Left cardiac atrium (tissue), 4 donors: ENCODE results near the gene TRIM33. TPM values are rescaled to one million over a fixed set of nuclear protein-coding genes. Genes with fewer than 3 reads are reported as not detected.

Source experiments
- ATAC-seq, 2 donors: fragments of 200-7000 bp; cut with Tn5 transposase; one replicate each; pipeline ENCODE4 v1.9.1; 2020; ENCODE audit warnings: mild to moderate bottlenecking in 2 of 2, moderate library complexity in 2 of 2
- DNase-seq: peaks from one replicate; pipeline ENCODE4 v3.0.0-alpha.2; 2020
- intact Hi-C, 2 donors: fragments of 100-400 bp; cut with DNase I; formaldehyde crosslinking; loops; one replicate each; pipeline versions ENCODE4 v1.14.1 to v1.15.1; 2022 to 2023
- long read RNA-seq: library from polyadenylated mRNA; unstranded; transcript quantifications from one replicate; pipeline ENCODE4 v2.0.0, GENCODE V29; 2021
- total RNA-seq, 2 donors: library from RNA; stranded (reverse); fragmentation: NEBNext Ultra II Directional; extraction: Animal tissue kit (Norgen Biotek cat#: 25700); gene quantifications; one replicate each; pipeline ENCODE4 v1.2.1, GENCODE V29; 2021
- donor health status: DM: no; HTN: yes; CAD: no.
- donor health status: DM: no; HTN: yes; CAD: no; lungs with severe emphysema.
- donor health status: DM: yes; HTN: yes; CAD: no.
- donor health status: Dilated cardiomyopathy.

TRIM33 gene
- 10 to 100 TPM; 15.3 to 16.7 TPM for total RNA-seq
- long read RNA-seq, full-length matches to known transcripts: 2 of 6 reads
- long read RNA-seq, partial matches to known transcripts: 4 of 6 reads
- long read RNA-seq, other reads (novel, unspliced or antisense): 0 of 6 reads

DNA sequence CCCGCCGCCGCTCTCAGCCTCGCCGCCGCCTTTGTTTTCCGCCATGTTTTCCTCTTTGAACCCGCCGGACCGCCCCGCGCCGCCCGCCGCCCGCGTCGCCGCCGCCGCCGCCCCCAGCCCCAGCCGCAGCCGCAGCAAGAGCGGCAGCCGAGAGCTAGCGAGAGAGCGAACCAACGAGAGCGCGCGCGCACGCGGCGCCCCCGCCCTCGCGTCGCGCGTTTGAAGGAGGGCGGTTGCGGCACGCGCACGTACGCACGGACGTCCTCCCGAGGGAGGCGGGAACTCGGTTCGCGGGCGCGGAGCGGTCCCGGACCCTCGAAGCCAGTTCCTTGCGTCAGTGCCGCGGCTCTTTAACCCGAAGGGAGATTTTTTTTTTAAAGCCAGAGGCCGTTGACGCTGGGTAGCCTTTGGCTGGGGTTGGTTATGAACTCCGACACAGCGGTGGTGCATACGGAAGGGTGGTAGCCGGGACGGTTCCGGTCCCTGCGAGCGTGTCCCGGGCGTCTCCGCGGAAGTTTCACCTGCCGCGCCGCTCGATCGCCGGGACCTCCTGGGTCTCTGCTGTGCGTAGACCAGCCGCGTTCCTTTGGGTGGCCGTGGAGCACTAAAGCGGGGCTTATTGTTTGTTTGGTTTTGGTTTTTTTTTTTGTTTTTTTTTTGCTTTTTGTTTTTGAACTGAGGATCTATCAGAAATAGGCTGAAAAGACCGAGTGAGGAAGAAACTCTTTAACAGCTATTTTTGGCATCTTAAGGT, at the start of gene TRIM33:
TRIM33 (minus strand) TSS at position 172 of the 754 bp plus-strand sequence; CDS start at position 45, 127 bp downstream.
- DNase-seq: peak; percentile 93

DNA sequence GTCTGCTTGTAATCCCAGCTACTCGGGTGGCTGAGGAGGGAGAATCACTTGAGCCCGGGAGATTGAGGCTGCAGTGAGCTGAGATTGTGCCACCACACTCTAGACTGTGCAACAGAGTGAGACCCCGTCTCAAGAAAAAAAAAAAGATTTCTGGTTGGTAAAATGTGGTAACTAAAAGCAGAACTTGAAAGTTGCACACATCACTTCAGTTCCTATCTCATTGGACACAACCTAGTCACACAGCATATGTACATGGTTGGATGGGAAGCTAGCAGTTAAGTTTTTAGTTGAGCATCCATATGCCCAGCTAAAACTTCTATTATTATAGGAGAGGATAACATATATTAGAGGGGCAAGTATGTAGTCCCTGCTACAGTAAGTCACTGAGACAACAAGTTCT, 48.4 kb upstream of the TRIM33 start:
- DNase-seq (no peak), ATAC-seq (no peak)
- intact Hi-C loops: no loop called here

More for the DNA sequence above, at the start of gene TRIM33:
- intact Hi-C loops: no loop called here
- peak; percentile 94 to 95 for ATAC-seq

DNA sequence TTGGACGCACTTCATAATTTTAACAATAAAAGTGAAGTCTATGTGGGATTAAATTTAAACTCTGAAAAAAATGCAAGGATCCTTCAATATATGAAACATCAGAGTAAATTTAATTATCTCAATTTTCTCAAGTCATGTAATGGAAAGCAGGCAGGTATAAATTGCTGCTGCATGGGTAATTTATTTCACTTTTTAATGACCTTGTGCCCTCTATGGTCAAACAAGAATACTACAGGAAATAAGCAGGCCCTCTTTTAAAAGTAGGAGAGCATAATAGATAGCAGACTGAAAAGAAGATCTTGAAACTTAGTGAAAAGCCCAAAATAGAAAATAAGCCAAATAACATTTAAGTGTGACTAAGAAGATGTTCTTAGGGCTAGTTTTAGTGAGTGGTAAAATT, 47.5 kb upstream of the TRIM33 start:
- ATAC-seq (no peak), DNase-seq (no peak)
- intact Hi-C loops: no loop called here

DNA sequence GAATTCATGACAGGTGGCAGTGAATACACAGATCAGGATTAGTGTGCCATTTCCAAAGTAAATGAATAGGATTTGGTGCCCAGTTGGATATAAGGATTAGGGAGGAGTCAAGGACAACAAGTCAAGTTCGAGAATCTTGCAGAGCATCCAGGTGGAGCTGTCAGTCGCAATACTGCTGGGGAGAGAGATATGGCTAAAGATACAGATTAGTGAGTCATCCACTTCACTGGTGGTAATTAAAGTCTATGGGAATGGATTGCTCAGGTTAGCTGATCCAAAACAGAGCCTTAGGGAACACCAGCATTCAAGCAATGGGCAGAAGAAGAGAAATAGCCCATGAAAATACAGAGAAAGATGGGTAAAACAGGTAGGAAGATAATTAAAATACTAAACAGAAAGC, 43.6 kb upstream of the TRIM33 start:
- no peak for ATAC-seq
- intact Hi-C loops: no loop called here
- DNase-seq: no peak

DNA sequence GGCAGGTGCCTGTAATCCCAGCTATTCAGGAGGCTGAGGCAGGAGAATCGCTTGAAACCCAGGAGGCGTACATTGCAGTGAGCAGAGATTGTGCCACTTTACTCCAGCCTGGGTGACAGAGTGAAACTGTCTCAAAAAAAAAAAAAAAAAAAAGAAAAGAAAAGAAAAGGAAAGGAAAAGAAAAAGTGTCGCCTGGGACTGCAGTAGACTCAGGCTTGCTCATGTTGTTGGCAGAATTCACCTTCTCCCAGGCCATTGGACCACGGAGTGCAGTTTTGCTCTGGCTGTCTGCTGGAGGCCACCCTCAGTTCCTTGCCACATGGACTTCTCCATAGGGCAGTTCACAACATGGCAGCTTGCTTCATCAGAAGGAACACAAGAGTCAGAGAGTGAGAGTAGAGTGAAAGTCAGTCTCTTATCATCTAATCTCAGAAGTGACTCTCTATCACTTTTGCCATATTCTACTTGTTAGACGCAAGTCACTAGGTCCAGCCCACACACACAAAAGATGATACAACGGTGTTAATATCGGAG, 41.2 kb upstream of the TRIM33 start:
- intact Hi-C loops: no loop called here
- ATAC-seq (no peak), DNase-seq (no peak)

DNA sequence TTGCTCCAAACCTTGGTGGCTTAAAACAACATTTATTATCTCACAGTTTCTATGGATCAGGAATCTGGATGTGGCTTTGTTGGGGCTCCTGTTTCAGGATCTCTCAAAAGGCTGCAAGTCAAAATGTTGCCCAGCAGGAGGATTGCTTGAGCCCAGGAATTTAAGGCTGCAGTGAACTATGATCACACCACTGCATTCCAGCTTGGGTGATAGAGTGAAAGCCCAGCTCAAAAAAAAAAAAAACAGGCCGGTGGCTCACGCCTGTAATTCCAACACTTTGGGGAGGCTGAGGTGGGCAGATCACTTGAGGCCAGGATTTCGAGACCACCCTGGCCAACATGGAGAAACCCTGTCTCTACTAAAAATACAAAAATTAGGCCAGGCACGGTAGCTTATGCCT, 40.4 kb upstream of the TRIM33 start:
- DNase-seq: no peak
- intact Hi-C loops: no loop called here
- no peak for ATAC-seq

DNA sequence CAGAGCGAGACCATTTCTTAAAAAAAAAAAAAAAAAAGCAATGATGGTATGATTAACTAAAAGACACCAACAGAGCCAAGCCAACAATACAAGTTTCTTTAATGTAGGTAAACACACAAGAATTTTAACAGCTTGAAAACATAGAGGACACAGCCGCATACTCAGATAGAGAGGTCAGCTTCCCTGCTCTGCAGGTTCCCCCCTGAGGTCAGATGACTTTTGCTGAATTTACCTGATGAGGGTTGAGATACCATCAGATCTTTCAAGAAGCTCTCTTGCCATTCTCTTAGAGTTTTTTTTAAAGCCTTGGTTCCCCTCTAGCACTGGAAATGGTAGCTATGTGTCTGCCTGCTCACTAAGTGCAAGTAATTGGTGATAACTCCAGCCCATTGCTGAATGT, 39.3 kb upstream of the TRIM33 start:
- DNase-seq (no peak), ATAC-seq (no peak)
- intact Hi-C loops: no loop called here

DNA sequence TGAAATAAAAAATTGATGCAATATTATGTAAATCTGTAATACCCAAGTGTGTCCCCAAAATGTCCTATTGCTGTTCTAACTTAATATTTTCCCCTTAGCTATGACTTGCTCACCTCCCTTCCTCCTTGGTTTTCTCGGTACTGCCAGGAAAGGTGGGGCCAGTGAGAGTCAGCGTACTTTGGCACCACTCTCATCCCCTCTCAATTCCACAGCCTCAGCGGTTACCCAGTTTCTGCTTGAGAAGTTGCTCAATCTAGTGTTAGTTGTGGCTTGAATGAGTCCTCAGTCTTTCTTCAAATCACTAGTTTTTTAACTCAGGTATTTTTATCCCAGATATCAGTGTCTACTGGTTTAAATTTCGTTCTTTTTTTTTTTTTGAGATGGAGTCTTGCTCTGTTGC, 38.1 kb upstream of the TRIM33 start:
- intact Hi-C loops: no loop called here
- no peak for ATAC-seq
- DNase-seq: no peak

DNA sequence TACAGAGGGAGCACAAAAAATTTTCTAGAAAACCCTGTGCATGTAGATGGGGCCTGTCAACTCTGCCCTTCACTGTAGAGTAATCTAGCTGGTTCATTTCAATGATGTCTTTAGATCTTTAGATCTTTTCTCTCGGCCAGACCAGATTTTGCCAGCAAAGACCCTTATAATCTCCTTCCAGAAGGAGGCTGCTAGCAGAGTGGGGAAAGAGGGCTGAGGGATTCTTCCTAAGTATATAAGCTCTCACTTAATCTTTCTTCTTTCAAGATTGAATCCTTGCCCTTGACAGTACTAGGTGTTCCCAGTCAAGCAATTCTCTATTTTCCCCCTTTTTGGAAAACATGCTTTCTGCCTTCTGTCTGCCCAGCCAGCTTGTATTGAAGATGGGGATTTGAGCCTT, 36.1 kb upstream of the TRIM33 start:
- DNase-seq: no peak
- no peak for ATAC-seq
- intact Hi-C loops: no loop called here

DNA sequence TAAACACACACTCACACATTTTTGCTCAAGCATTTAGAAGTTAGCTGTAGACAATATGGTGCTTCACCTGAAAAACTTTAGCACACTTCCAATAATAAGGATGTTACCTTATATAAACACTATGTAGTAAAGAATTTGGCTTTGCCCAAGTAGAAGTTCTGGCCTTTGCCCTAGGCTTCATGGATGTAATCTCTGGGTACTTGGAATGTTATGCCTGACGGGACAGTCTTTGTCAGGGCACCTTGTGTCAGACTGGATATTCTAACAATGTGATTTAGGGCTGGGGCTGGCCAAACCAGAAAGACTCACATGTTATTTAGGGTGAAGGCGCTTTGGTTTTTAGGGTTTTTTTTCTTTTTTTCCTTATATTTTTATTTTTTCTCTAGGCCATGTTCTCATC, 34.8 kb upstream of the TRIM33 start:
- intact Hi-C loops: no loop called here
- ATAC-seq (no peak), DNase-seq (no peak)

DNA sequence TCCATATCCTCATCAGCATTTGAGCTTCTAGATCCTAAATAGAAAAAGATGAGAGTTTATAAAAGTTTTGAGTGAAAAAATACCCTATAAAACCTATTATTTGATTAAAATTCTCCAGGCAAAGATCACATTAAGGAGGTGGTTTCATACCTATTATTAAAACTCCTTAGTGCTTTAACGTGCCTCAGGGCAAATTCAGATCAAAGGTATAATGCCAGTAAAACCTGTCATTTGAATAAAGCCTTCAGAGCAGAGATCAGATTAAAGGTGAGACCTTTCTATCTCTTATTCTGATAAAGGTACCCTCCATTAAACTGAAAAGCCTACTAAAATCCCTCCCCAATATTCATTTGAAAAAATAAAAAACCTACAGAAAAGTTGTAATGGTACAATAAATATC, 34.3 kb upstream of the TRIM33 start:
- ATAC-seq (no peak), DNase-seq (no peak)
- intact Hi-C loops: no loop called here

DNA sequence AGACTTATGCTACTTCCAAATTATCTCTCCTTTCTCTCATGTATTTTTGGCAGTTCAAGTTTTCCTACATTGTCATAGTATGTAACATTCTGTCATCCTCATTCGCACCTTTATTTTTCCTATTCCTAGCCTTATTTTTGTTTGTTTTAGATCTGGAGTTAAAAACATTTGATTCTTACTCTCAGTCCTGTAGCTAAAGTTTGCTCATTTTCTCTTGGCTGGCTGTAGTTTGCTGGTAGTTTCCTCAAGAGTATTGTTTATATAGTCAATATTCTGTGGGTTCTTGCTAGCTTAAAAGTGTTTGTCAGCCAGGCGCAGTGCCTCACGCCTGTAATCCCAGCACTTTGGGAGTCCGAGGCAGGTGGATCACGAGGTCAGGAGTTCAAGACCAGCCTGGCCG, 29.8 kb upstream of the TRIM33 start:
- intact Hi-C loops: no loop called here
- no peak for ATAC-seq

DNA sequence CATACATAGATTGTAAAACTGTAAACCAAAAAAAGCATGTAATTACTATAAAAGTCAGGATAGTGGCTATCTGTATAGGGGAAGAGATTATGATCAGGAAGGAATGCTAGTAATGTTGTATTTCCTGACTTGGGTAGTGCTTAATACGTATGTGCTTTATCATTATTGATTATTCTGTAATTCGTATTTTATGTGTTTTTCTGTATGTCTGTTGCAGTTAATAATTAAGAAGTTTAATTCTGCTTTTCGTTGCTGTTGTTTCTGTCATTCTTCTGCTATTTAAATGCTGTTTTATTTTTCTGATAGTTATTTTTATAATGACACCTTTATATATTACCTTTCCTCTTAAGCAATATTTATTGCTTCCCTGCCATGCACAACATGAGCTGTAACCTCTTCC, 29.3 kb upstream of the TRIM33 start:
- intact Hi-C loops: no loop called here
- DNase-seq (no peak), ATAC-seq (no peak)

More for the DNA sequence above, 29.8 kb upstream of the TRIM33 start:
- DNase-seq: no peak

DNA sequence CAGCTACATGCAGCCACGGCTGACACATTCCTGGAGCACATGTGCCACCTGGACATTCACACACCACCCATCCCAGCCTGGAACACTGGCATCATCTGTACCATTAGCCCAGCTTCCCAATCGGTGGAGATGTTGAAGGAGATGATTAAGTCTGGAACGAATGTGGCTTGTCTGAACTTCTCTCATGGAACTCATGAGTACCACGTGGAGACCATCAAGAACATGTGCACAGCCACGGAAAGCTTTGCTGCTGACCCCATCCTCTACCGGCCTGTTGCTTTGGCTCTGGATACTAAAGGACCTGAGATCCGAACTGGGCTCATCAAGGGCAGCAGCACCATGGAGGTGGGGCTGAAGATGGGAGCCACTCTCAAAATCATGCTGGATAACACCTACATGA, 25.0 kb upstream of the TRIM33 start:
- ATAC-seq: no peak
- DNase-seq: no peak
- intact Hi-C loops: no loop called here

DNA sequence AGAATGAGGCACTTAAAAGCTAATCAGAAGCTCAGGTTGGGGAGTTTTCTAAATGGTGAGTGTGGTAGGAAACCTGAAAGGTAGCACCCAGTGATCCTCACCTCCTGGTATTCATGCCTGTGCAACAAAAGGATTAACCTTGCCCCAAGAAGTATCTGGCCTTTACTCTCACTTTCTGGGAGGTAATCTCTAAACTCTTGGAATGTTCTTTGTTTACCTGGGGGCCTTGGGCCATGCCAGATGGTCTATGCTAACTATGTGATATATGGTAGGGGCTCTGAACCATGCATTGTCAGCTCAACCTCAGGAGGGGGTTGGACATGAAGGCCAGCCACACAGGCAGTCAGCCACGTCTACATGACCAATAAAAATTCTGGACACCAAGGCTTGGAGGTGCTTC, 24.4 kb upstream of the TRIM33 start:
- ATAC-seq (no peak), DNase-seq (no peak)
- intact Hi-C loops: no loop called here

DNA sequence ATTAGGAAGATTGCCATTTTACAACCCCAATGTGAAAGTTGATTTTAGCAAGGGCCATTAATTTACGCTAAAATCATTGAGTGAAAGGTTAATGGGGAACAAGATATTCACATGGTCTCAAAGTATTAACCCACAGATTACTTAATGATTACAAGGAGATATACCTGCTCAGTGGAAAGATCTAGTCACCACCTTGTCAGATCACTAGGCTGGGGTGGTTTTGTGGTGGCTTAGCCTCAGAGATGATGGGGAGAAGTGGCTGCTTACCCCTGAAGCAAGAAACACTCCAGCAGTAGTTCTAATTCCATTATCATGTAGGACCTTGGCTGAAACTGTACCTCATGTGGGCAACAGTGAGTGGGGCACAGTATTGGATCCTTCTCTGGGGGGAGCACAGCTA, 20.1 kb upstream of the TRIM33 start:
- ATAC-seq: no peak
- DNase-seq: no peak
- intact Hi-C loops: no loop called here

DNA sequence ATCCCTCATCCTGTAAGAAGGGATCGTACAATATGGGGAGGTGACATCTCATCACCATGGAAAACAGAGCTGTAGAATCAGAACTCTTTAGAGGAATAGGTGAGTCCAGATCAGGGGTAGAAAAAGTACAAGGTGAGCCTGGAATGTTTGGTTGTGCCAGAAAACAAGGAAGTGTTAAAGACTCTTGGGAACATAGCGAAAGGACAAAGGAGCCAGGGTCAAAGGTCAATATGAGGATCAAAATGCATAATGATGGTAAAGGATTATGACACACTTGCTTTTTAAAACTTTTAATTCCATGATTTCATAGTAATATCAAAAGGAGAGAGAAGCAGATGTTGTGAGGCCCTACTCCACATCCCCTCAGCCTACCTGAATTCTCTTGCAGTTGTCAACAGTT, 19.2 kb upstream of the TRIM33 start:
- DNase-seq (no peak), ATAC-seq (no peak)
- intact Hi-C loops: no loop called here

DNA sequence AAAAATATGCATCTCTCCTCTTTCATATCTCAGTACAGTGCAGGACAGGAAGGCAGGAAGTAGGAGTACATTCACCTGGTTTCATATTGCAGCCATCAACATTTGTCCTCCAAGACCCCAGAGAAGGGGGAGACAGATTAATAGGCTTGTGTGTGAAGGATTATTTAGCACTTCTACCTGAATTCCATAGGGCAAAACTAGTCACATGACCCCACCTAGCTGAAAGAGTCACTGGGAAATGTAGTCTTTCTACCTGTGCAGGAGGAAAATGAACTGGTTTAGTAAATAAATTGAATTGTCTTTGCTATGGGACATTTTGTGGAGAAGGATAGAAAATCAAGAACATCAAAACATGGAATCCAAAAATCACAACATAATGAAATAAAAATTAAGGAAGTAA, 13.9 kb upstream of the TRIM33 start:
- DNase-seq: no peak
- ATAC-seq: no peak
- intact Hi-C loops: no loop called here

DNA sequence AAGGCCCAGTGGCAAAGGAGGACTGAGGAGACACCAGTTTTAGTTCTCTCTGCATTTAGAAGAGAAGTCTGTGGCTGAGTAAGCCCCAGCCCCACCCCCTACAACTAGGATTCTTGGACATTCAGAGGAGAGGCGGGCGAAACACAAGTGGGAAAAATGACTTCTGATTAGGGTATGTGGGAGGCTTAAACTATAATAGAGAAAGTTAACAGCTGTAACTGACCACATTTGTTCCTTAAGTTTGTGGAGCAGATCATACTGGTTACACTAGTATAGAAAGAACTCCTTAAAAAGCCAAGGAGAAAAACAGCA, 11.2 kb upstream of the TRIM33 start:
- intact Hi-C loops: no loop called here
- ATAC-seq: no peak
- DNase-seq: no peak

DNA sequence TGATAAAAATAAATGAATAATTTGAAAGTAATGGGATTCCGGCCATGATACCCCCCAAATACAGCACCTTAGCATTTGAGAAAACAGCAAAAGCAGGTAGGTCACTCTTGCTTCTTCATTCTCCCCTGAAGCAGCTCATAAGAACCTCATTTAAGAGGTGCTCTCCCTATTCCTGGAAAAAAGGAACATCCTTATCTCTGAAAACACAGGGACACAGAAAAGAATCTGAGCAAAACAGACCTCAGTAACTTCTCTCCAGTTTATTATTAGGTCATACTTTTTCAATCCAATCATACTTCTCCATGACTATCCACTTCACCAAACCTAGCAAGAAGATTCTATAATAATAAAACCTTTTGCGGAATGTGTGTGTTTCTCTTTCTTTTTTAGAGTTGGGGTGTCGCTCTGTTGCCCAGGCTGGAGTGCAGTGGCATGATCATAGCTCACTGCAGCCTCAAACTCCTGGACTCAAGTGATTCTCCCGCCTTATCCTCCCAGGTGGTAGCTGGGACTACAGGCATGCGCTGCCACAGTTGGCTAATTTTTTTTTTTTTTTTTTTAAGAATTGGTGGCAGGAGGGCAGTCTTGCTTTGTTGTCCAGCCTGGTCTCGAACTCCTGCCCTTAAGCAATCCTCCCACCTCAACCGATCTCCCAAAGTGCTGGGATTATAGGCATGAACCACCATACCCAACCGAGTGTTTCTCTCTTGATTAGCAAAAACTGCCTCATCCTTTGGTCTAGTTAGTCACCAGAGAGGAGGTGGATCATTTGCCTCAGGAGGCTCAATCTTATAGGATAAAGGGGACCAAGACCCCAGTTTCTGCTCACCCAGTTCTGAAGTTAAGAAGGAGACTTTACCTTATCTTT, 10.6 kb upstream of the TRIM33 start:
- no peak for DNase-seq
- no peak for ATAC-seq
- intact Hi-C loops: no loop called here
